Epithelial cell of prostate (primary cell): ENCODE measurements around the gene NUP188.

Experiments used
- DNase-seq: peaks from one replicate; pipeline ENCODE4 v3.0.0-alpha.2; 2011; ENCODE audit warnings: low read depth, low spot score
- H3K27ac ChIP-seq: fragments of 450-650 bp; 2 replicates; pipeline ENCODE4 v1.5.1; 2017; ENCODE audit warnings: mild to moderate bottlenecking

The NUP188 gene

DNA sequence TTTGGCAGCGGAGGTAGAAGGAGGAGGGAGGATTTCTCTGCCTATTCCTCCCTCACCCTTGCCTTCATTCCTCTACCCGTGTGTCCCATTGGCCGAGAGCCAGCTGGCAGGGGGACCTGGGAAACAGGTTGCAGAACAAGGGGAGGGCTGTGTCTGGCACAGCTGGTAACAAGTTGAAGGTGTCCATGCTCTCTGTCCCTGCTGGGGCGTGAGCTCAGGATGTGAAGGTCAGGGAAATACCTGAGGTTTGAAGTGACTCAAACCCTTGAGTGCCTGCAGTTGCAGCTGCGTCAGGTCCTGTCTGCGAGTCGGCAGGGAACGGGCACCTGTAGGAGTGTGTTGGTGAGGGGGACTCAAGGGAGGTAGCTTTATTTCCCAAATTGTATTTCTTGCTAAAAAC, 105.1 kb downstream of the NUP188 start:
- DNase-seq, result peak; percentile 80
- peak overlapping the region; percentile 31 for H3K27ac ChIP-seq

DNA sequence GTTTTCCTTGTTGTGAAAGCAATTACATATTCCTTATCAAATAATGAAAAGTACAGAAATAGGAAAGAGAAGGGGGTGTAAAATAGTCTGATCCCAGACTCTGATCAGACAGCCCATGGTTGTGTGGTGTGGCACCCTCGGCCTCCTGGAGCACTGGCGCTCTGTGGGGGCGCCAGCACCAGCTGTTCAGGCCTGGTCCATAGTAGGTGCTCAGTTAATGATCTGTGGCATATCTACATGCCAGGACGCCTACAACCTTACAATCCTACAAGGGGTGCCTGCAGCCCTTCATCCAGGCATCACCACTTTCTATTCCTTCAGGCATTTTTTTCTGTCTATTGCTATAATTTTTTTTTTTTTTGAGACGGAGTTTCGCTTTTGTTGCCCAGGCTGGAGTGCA, 105.5 kb downstream of the NUP188 start:
- peak overlapping the region; percentile 31 for H3K27ac ChIP-seq
- DNase-seq, result no peak

DNA sequence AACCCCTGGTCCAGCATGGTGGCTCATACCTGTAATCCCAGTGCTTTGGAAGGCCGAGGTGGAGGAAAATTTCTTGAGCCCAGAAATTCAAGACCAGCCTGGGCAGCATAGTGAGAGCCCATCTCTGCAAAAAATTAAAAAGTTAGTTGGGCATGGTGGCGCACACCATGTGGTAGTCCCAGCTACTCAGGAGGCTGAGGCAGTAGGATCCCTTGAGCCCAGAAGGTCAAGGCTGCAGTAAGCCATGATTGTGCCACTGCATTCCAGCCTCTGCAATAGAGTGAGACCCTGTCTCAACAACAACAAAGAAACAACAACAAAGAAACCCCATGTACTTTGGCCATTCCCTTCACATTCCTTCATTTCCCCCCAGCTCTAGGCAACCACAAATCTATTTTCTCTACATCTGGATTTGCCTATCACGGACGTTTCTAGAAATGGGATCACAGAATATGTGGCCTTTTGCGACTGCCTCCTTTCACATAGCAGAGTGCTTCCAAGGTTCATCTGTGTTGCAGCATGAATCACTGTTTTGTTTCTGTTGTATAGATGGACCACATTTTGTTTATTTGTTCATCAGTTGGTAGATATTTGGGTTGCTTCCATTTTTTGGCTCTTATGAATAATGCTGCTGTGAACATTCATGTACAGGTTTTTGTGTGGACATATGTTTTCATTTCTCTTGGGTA, 106.8 kb downstream of the NUP188 start:
- H3K27ac ChIP-seq, result no peak overlapping the region
- no peak for DNase-seq
